KMS-11 (cell line): ENCODE results near the gene HPGDS.

ENCODE experiments used
- H2AFZ ChIP-seq: fragments of 200-600 bp; sonication (generic); 2 replicates; pipeline ENCODE4 v1.6.1; 2016; ENCODE audit warnings: antibody characterized with exemption, mixed run types, low read depth
- H3K27ac ChIP-seq: fragments of 200-600 bp; sonication (generic); 2 replicates; pipeline ENCODE4 v1.6.1; 2016; ENCODE audit warnings: mild to moderate bottlenecking, mixed run types
- H3K27me3 ChIP-seq: fragments of 200-600 bp; sonication (generic); 2 replicates; pipeline ENCODE4 v1.6.1; 2017; ENCODE audit warnings: mild to moderate bottlenecking, low read depth, mixed run types, moderate library complexity; ENCODE audit not compliant: insufficient read depth
- H3K36me3 ChIP-seq: fragments of 200-600 bp; sonication (generic); 2 replicates; pipeline ENCODE4 v1.6.1; 2017; ENCODE audit warnings: mild to moderate bottlenecking, mixed run types; ENCODE audit not compliant: insufficient read depth
- H3K4me1 ChIP-seq: fragments of 200-600 bp; sonication (generic); 2 replicates; pipeline ENCODE4 v1.6.1; 2016; ENCODE audit warnings: mild to moderate bottlenecking, low read depth, mixed run types; ENCODE audit not compliant: poor library complexity, severe bottlenecking
- H3K4me2 ChIP-seq: fragments of 200-600 bp; sonication (generic); 2 replicates; pipeline ENCODE4 v1.7.0; 2016; ENCODE audit warnings: mild to moderate bottlenecking, mixed run types
- H3K4me3 ChIP-seq: fragments of 200-600 bp; sonication (generic); IDR thresholded peaks from 2 replicates; pipeline ENCODE4 v1.6.1; 2017; ENCODE audit warnings: low read depth, low read length, mixed read lengths; ENCODE audit not compliant: insufficient read depth
- H3K79me2 ChIP-seq: fragments of 200-600 bp; sonication (generic); 2 replicates; pipeline ENCODE4 v1.6.1; 2016; ENCODE audit warnings: low read depth, mixed run types; ENCODE audit not compliant: insufficient read depth
- H3K9ac ChIP-seq: fragments of 200-600 bp; sonication (generic); 2 replicates; pipeline ENCODE4 v1.6.1; 2016; ENCODE audit warnings: mild to moderate bottlenecking, mixed run types
- H4K20me1 ChIP-seq: fragments of 200-600 bp; sonication (generic); 2 replicates; pipeline ENCODE4 v1.6.1; 2016; ENCODE audit warnings: mild to moderate bottlenecking, mixed run types; ENCODE audit not compliant: insufficient read depth
- TF ChIP-seq, protein P1 (sequence below): fragments of 200-600 bp; sonication (generic); conservative IDR thresholded peaks from 2 replicates; pipeline ENCODE4 v1.6.1; 2017; ENCODE audit warnings: low read depth, mild to moderate bottlenecking, antibody characterized with exemption, low read length, moderate library complexity, mixed read lengths

Gene HPGDS

DNA sequence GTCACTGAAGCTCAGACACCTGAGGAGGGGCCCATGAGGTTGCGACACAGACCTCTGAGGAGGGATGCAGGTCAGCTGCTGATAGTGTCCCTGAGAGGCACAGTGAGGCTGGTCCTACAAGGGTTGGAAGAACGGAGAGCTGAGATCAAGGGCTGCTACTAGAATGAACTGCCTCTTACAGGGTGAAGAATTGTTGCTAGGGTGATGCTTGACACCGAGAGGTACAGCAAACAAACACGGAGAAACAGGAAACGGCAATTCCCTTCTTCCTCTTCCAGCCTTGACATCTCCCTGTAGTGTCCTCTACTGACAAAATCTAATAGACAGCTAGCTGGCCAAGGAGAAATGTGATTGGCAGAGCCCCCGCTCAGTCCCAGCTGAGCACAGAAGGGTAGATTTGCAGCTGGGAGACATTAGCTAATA lies 11.8 kb upstream of the HPGDS start:
- TF ChIP-seq, protein P1, sequence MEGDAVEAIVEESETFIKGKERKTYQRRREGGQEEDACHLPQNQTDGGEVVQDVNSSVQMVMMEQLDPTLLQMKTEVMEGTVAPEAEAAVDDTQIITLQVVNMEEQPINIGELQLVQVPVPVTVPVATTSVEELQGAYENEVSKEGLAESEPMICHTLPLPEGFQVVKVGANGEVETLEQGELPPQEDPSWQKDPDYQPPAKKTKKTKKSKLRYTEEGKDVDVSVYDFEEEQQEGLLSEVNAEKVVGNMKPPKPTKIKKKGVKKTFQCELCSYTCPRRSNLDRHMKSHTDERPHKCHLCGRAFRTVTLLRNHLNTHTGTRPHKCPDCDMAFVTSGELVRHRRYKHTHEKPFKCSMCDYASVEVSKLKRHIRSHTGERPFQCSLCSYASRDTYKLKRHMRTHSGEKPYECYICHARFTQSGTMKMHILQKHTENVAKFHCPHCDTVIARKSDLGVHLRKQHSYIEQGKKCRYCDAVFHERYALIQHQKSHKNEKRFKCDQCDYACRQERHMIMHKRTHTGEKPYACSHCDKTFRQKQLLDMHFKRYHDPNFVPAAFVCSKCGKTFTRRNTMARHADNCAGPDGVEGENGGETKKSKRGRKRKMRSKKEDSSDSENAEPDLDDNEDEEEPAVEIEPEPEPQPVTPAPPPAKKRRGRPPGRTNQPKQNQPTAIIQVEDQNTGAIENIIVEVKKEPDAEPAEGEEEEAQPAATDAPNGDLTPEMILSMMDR: no peak
- Histone ChIP-seq H3K4me1 (no peaks in the 10 kb centered on the region), H3K4me2 (no peak overlapping the region), H3K9ac (no peak overlapping the region), H3K79me2 (no peaks in the 10 kb centered on the region), H4K20me1 (no peaks in the 10 kb centered on the region), H3K27me3 (no peaks in the 10 kb centered on the region), H2AFZ (no peak overlapping the region), H3K27ac (no peak overlapping the region), H3K4me3 (no peak overlapping the region), H3K36me3 (no peaks in the 10 kb centered on the region)

DNA sequence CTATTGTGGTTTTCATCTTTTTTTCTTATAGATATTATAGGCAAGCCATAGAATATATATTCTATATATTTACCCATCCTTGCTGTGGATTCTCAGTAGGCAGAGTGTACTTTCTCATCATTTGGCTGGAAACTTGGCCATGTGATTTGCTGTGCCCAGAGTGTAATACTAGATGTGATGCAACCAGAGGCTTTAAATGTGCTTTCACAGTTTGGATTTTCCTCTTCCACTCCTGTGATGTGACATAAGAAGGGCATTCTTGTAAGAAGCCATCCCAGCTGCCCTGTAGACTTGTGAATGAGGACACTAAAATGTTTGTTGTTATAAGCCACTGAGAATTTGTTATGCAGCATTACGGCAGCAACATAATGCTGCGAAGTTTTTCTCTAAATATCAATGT lies 10.4 kb upstream of the HPGDS start:
- no peak overlapping the region for H2AFZ ChIP-seq
- H3K36me3 ChIP-seq: no peaks in the 10 kb centered on the region
- H3K27ac ChIP-seq: no peak overlapping the region
- H3K4me3 ChIP-seq: no peak overlapping the region
- no peaks in the 10 kb centered on the region for H3K4me1 ChIP-seq
- no peaks in the 10 kb centered on the region for H3K27me3 ChIP-seq
- TF ChIP-seq, protein P1: no peak
- no peaks in the 10 kb centered on the region for H4K20me1 ChIP-seq
- no peaks in the 10 kb centered on the region for H3K79me2 ChIP-seq
- no peak overlapping the region for H3K9ac ChIP-seq
- H3K4me2 ChIP-seq: no peak overlapping the region

- no peaks in the 10 kb centered on the region for H4K20me1 ChIP-seq
- H2AFZ ChIP-seq: no peak overlapping the region
- H3K36me3 ChIP-seq: no peaks in the 10 kb centered on the region
- no peak overlapping the region for H3K9ac ChIP-seq
- H3K79me2 ChIP-seq: no peaks in the 10 kb centered on the region
- H3K27ac ChIP-seq: no peak overlapping the region
- H3K27me3 ChIP-seq: no peaks in the 10 kb centered on the region
- TF ChIP-seq, protein P1: no peak
- no peaks in the 10 kb centered on the region for H3K4me1 ChIP-seq
- H3K4me2 ChIP-seq: no peak overlapping the region
- no peak overlapping the region for H3K4me3 ChIP-seq
Measured at GRCh38 chr4:94352163-94352562, 9.5 kb upstream of the HPGDS start.

DNA sequence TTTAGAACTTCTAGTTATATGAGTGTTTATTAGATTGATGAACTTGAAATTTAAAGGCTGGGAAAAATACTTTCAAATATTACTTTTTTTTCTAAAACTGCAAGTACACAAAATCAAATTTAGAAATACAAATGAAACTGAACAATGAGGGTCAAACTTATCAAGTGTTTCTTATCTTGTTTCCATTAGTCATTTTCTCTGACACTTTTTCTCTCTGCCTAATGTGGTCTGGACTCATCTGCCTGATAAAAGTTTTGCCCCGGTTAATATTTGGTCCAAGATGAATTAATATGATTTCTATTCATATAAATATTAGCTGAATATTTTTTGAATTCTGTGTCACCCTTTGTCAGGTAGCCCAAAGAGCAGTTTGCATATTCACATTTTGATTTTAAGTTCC lies 8.7 kb upstream of the HPGDS start:
- no peak overlapping the region for H3K9ac ChIP-seq
- no peaks in the 10 kb centered on the region for H3K36me3 ChIP-seq
- no peak overlapping the region for H3K4me2 ChIP-seq
- H2AFZ ChIP-seq: no peak overlapping the region
- H4K20me1 ChIP-seq: no peaks in the 10 kb centered on the region
- H3K4me1 ChIP-seq: no peaks in the 10 kb centered on the region
- TF ChIP-seq, protein P1: no peak
- H3K27ac ChIP-seq: no peak overlapping the region
- no peaks in the 10 kb centered on the region for H3K79me2 ChIP-seq
- H3K27me3 ChIP-seq: no peaks in the 10 kb centered on the region
- no peak overlapping the region for H3K4me3 ChIP-seq

DNA sequence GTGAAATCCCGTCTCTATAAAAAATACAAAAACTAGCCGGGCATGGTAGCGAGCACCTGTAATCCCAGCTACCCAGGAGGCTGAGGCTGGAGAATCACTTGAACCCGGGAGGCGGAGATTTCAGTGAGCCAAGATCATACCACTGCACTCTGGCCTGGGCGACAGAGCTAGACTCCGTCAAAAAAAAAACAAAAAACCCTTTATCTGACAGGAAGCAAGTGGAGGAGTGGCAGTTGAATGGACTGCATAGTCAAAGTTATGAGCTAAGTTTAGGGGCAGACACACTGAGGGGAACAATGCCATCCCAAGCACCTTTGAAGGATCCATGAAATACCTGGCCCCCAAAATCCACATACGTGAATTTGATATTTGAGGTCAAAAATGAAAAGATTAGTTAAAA lies 7.5 kb upstream of the HPGDS start:
- no peaks in the 10 kb centered on the region for H3K79me2 ChIP-seq
- no peak overlapping the region for H3K27ac ChIP-seq
- H3K4me3 ChIP-seq: no peak overlapping the region
- TF ChIP-seq, protein P1: no peak
- H3K27me3 ChIP-seq: no peaks in the 10 kb centered on the region
- no peaks in the 10 kb centered on the region for H3K4me1 ChIP-seq
- H2AFZ ChIP-seq: no peak overlapping the region
- no peak overlapping the region for H3K4me2 ChIP-seq
- no peaks in the 10 kb centered on the region for H3K36me3 ChIP-seq
- H3K9ac ChIP-seq: no peak overlapping the region
- no peaks in the 10 kb centered on the region for H4K20me1 ChIP-seq
